IMR-90 (cell line): ENCODE data around the gene IFITM10. TPM values are rescaled to one million over a fixed set of nuclear protein-coding genes. Genes with fewer than 3 reads are reported as not detected.

Source experiments
- ATAC-seq: fragments of 200-7000 bp; cut with Tn5 transposase; 2 replicates; pipeline ENCODE4 v1.9.1; 2020; ENCODE audit warnings: low read depth, mild to moderate bottlenecking, moderate library complexity
- BruUV-seq: library from RNA; stranded (reverse); fragments of 400-500 nt; replicated peaks from 2 replicates; lab custom pipeline; 2021; lab: Mats Ljungman, UMichigan
- CTCF ChIA-PET: fragments of 300-600 bp; formaldehyde crosslinking; extraction: SDS; loops from one replicate; lab custom pipeline; 2021; ENCODE audit warnings: antibody characterized with exemption; lab: Yijun Ruan, JAX
- POLR2A ChIA-PET: fragments of 300-600 bp; sonication (Branson Sonifier 250); formaldehyde crosslinking; loops from one replicate; lab custom pipeline; 2022; ENCODE audit warnings: antibody characterized with exemption; ENCODE audit not compliant: unreplicated experiment; lab: Charles Lee
- DNase-seq: peaks from one replicate; pipeline ENCODE4 v3.0.0; 2013
- H2AFZ ChIP-seq: replicated peaks from 2 replicates; pipeline ENCODE3; 2013; ENCODE audit warnings: low read length, mild to moderate bottlenecking; ENCODE audit not compliant: poor library complexity
- H2AK5ac ChIP-seq: 2 replicates; pipeline ENCODE4 v1.6.1; 2013; ENCODE audit warnings: low read depth, low read length, inconsistent platforms
- H2AK9ac ChIP-seq: replicated peaks from 2 replicates; pipeline ENCODE3; 2013; ENCODE audit warnings: mild to moderate bottlenecking, low read depth, low read length, moderate library complexity; ENCODE audit not compliant: poor library complexity
- H2BK120ac ChIP-seq: 2 replicates; pipeline ENCODE4 v1.6.1; 2013; ENCODE audit warnings: low read depth, low read length, inconsistent platforms
- H2BK15ac ChIP-seq: 3 replicates; pipeline ENCODE4 v1.6.1; 2013; ENCODE audit warnings: low read depth, low read length, inconsistent platforms
- H2BK20ac ChIP-seq: 2 replicates; pipeline ENCODE4 v1.6.1; 2013; ENCODE audit warnings: low read depth, mild to moderate bottlenecking, inconsistent platforms, low read length, moderate library complexity
- H2BK5ac ChIP-seq: 2 replicates; pipeline ENCODE4 v1.6.1; 2013; ENCODE audit warnings: mild to moderate bottlenecking, low read depth, low read length, inconsistent platforms; ENCODE audit not compliant: poor library complexity, severe bottlenecking
- H3K14ac ChIP-seq: replicated peaks from 2 replicates; pipeline ENCODE4 v1.6.1; 2013; ENCODE audit warnings: low read depth, low read length, inconsistent platforms
- H3K18ac ChIP-seq: 2 replicates; pipeline ENCODE4 v1.6.1; 2013; ENCODE audit warnings: low read depth, low read length, control low read depth
- H3K23ac ChIP-seq: 2 replicates; pipeline ENCODE4 v1.6.1; 2013; ENCODE audit warnings: low read depth, low read length, inconsistent platforms
- H3K27ac ChIP-seq: 2 replicates; pipeline ENCODE4 v1.5.1; 2013; ENCODE audit warnings: mild to moderate bottlenecking, control low read depth, low read length; ENCODE audit not compliant: insufficient read depth
- H3K27me3 ChIP-seq: 2 replicates; pipeline ENCODE4 v1.6.1; 2013; ENCODE audit warnings: low read length; ENCODE audit not compliant: control insufficient read depth, insufficient read depth
- H3K36me3 ChIP-seq: 2 replicates; pipeline ENCODE4 v1.6.1; 2013; ENCODE audit warnings: low read length, mixed read lengths; ENCODE audit not compliant: control insufficient read depth, insufficient read depth
- H3K4ac ChIP-seq: 2 replicates; pipeline ENCODE4 v1.6.1; 2013; ENCODE audit warnings: low read depth, low read length, inconsistent platforms
- H3K4me1 ChIP-seq: 2 replicates; pipeline ENCODE4 v1.6.1; 2013; ENCODE audit warnings: low read length, mixed read lengths; ENCODE audit not compliant: control insufficient read depth, insufficient read depth
- H3K4me2 ChIP-seq: 2 replicates; pipeline ENCODE4 v1.6.1; 2013; ENCODE audit warnings: low read depth, mild to moderate bottlenecking, control low read depth, low read length, moderate library complexity
- H3K4me3 ChIP-seq: 2 replicates; pipeline ENCODE4 v1.5.1; 2013; ENCODE audit warnings: low read depth, mild to moderate bottlenecking, control low read depth, low read length, moderate library complexity; ENCODE audit not compliant: insufficient read depth
- H3K56ac ChIP-seq: 2 replicates; pipeline ENCODE4 v1.6.1; 2013; ENCODE audit warnings: low read length, inconsistent platforms; ENCODE audit not compliant: insufficient read depth; ENCODE audit errors: extremely low read depth
- H3K79me1 ChIP-seq, 2 experiments: 2 replicates each; pipeline ENCODE4 v1.6.1; 2013; ENCODE audit warnings: low read length in 2 of 2, inconsistent platforms in 1 of 2, low read depth in 1 of 2
- H3K9ac ChIP-seq: 2 replicates; pipeline ENCODE4 v1.6.1; 2013; ENCODE audit warnings: low read depth, low read length, control low read depth
- H3K9me1 ChIP-seq: 2 replicates; pipeline ENCODE4 v1.6.1; 2013; ENCODE audit warnings: low read length, inconsistent platforms; ENCODE audit not compliant: insufficient read depth
- H3K9me3 ChIP-seq: 2 replicates; pipeline ENCODE4 v1.6.1; 2013; ENCODE audit warnings: low read length; ENCODE audit not compliant: control insufficient read depth, insufficient read depth
- H4K20me1 ChIP-seq: 2 replicates; pipeline ENCODE4 v1.6.1; 2013; ENCODE audit warnings: low read length, inconsistent platforms; ENCODE audit not compliant: insufficient read depth
- H4K5ac ChIP-seq: 2 replicates; pipeline ENCODE4 v1.6.1; 2013; ENCODE audit warnings: mild to moderate bottlenecking, low read depth, low read length, control low read depth
- H4K8ac ChIP-seq, 2 experiments: 2 replicates each; pipeline ENCODE4 v1.6.1; 2013; ENCODE audit warnings: low read depth in 2 of 2, low read length in 2 of 2, control low read depth in 1 of 2, inconsistent platforms in 1 of 2
- H4K91ac ChIP-seq: 2 replicates; pipeline ENCODE4 v1.6.1; 2013; ENCODE audit warnings: low read depth, low read length, inconsistent platforms; ENCODE audit not compliant: insufficient read depth
- MAZ ChIP-seq: IDR thresholded peaks from 2 replicates; pipeline ENCODE4 v1.6.1; 2012; ENCODE audit warnings: low read depth, mild to moderate bottlenecking, low read length, improper control_type of control experiment, moderate library complexity, borderline replicate concordance
- RAD21 ChIP-seq: IDR thresholded peaks from 2 replicates; pipeline ENCODE4 v1.6.1; 2012; ENCODE audit warnings: low read length, improper control_type of control experiment
- WGBS, 2 experiments: methylation state at CpG; one replicate each; pipeline versions ENCODE4 v1.1.5 to v1.1.7; 2013; ENCODE audit warnings: missing lambda C conversion rate in 2 of 2; ENCODE audit not compliant: insufficient read length in 1 of 2; ENCODE audit errors: extremely low coverage in 2 of 2; 5-methylcytosine and 5-hydroxymethylcytosine counted together
- dilution Hi-C: fragments of 300-500 bp; cut with HindIII; formaldehyde crosslinking; loops from one replicate; pipeline ENCODE4 v1.14.3; 2018; ENCODE audit warnings: low sequenced_read_pairs; ENCODE audit not compliant: unreplicated experiment
- in situ Hi-C: fragments of 300-500 bp; cut with MboI; formaldehyde crosslinking; loops from 3 replicates; pipeline ENCODE4 v1.14.3; 2019; ENCODE audit warnings: low sequenced_read_pairs, inconsistent platforms, mixed read lengths
- intact Hi-C: fragments of 100-400 bp; cut with micrococcal nuclease; formaldehyde crosslinking; loops from 2 replicates; pipeline ENCODE4 v1.10.0; 2022
- polyA plus RNA-seq, 3 experiments: library from polyadenylated mRNA; depleted of rRNA; stranded (reverse); fragments of >200 nt; gene quantifications; 2 replicates each; pipeline ENCODE4 v1.2.3, GENCODE V29; 2012; ENCODE audit warnings: low replicate concordance in 1 of 3
- total RNA-seq: library from RNA; depleted of rRNA; stranded (reverse); fragments of >200 nt; gene quantifications from 2 replicates; pipeline ENCODE4 v1.2.3, GENCODE V29; 2012

The IFITM10 gene
- total and polyA plus RNA-seq, 2 of the 4 experiments (the other 2 are of a cell fraction), result 0.15 to 0.18 TPM

DNA sequence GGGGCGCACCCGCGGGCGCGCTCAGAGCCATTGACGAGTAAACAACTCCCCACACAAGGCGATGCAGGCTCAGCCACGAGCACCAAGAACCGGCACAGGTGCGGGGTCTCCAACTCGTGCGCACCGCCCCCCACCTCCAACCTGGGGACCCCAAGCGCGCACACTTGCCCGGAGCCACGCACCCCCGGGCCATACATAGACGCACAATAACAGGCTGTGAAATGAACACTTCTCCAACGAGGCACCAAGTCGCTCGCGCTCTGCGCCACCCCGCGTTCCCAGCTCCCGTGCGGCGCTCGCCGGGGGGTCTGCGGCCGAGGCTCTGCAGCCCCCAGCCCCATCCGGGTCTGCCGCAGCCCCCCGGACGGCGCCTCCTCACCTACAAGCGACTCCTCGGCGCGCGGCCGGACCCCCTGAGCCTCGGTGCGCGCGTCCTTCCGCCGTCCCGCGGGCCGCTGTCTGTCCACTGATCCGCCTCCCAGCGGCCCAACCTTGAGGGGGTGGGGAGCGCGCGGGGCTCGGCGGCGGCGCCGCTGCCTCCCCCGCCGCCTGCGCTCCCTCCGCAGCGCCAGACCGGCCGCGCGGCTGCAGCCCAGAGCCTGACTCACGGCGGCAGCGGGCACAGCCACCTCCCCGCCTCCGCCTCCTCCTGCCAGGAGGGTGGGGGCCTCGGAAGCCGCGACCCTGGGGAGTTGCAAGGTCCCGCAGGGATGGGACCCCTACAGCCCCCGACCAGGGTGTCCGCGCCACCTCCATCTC lies 1.6 kb downstream of the IFITM10 start:
- Histone ChIP-seq H3K4me1 (peaks cover 8% of the 10 kb centered on the region; the same call in 1 of the 2 replicates), H3K9ac (no peak overlapping the region), H3K14ac (no peak overlapping the region), H3K4me3 (no peak overlapping the region), H2BK5ac (no peak overlapping the region), H4K8ac (no peak overlapping the region), H3K36me3 (peaks cover 4% of the 10 kb centered on the region; the same call in 1 of the 2 replicates), H3K9me3 (no peaks in the 10 kb centered on the region), H4K20me1 (peaks cover 11% of the 10 kb centered on the region), H3K23ac (no peak overlapping the region), H2BK120ac (no peak overlapping the region), H3K56ac (no peak overlapping the region), H3K27me3 (peaks cover 9% of the 10 kb centered on the region; the same call in 1 of the 2 replicates), H2AK9ac (peak overlapping the region; percentile 55), H2AK5ac (no peak overlapping the region), H2AFZ (peak overlapping the region; percentile 76), H3K9me1 (0 out of 2 replicates have a peak, but pooled peaks cover 4% of the 10 kb centered on the region), H2BK20ac (no peak overlapping the region), H3K79me1 (no peaks in the 10 kb centered on the region), H3K18ac (no peak overlapping the region), H3K4ac (no peak overlapping the region), H4K5ac (no peak overlapping the region), H4K91ac (no peak overlapping the region), H2BK15ac (no peak overlapping the region), H3K4me2 (peak overlapping the region; percentile 58), H3K27ac (no peak overlapping the region)
- CTCF ChIA-PET, result interaction anchor here (0.6 kb wide), 1 partner anchor 130 kb away, joined by 3 read pairs; no protein-coding TSS in a partner anchor
- intact Hi-C loops (no loop called here), dilution Hi-C loops (no loop called here), in situ Hi-C loops (no loop called here)
- POLR2A ChIA-PET, result no interaction called here
- no peak for DNase-seq
- TF ChIP-seq RAD21, result no peak
- TF ChIP-seq MAZ, result 0 out of 2 replicates have a peak, but pooled peaks have one; percentile 29
- BruUV-seq, result no TSS peak
- peak; percentile 56 for ATAC-seq
- WGBS, 2 experiments, result 3% methylated on average over 21 of the region's 84 CpGs; no CpG with 5 or more reads in 1 of the 2 experiments
